ENCODE results near the gene DSC2.

Gene DSC2

GRCh38 chr18:31098878-31099277 is 3.3 kb downstream of the DSC2 start:
- DNase-seq (ENCODE audit: low read depth, low spot score): no peak

- DNase-seq (ENCODE audit: low read depth, low spot score): no peak
These were observed 4.6 kb downstream of the DSC2 start for GRCh38 chr18:31097666-31098065.

- DNase-seq (ENCODE audit: low read depth, low spot score): no peak
These were observed 8.3 kb downstream of the DSC2 start for GRCh38 chr18:31093880-31094279.

- no peak for DNase-seq (ENCODE audit: low read depth, low spot score)
These were observed 8.9 kb downstream of the DSC2 start for GRCh38 chr18:31093294-31093693.

GRCh38 chr18:31091350-31091749 is 10.9 kb downstream of the DSC2 start:
- DNase-seq (ENCODE audit: low read depth, low spot score): no peak

- no peak for DNase-seq (ENCODE audit: low read depth, low spot score)
These were observed 13.7 kb downstream of the DSC2 start for GRCh38 chr18:31088532-31088931.

- no peak for DNase-seq (ENCODE audit: low read depth, low spot score)
These were observed 22.2 kb downstream of the DSC2 start for GRCh38 chr18:31079973-31080372.

- DNase-seq (ENCODE audit: low read depth, low spot score): no peak
These were observed 24.3 kb downstream of the DSC2 start for GRCh38 chr18:31077878-31078277.

GRCh38 chr18:31072175-31072574 is 30.0 kb downstream of the DSC2 start:
- DNase-seq (ENCODE audit: low read depth, low spot score): no peak

- DNase-seq (ENCODE audit: low read depth, low spot score): no peak
These were observed 32.0 kb downstream of the DSC2 start for GRCh38 chr18:31070206-31070605.

- DNase-seq (ENCODE audit: low read depth, low spot score): no peak
These were observed 36.0 kb downstream of the DSC2 start for GRCh38 chr18:31066266-31066665.

GRCh38 chr18:31065036-31065773 is 37.0 kb downstream of the DSC2 start:
- no peak for DNase-seq (ENCODE audit: low read depth, low spot score)

- DNase-seq (ENCODE audit: low read depth, low spot score): no peak
These were observed 38.1 kb downstream of the DSC2 start for GRCh38 chr18:31064130-31064529.

- no peak for DNase-seq (ENCODE audit: low read depth, low spot score)
These were observed 40.3 kb downstream of the DSC2 start for GRCh38 chr18:31061945-31062344.

- no peak for DNase-seq (ENCODE audit: low read depth, low spot score)
These were observed 43.3 kb downstream of the DSC2 start for GRCh38 chr18:31058897-31059296.

GRCh38 chr18:31057917-31058316 is 44.3 kb downstream of the DSC2 start:
- no peak for DNase-seq (ENCODE audit: low read depth, low spot score)

- no peak for DNase-seq (ENCODE audit: low read depth, low spot score)
These were observed 45.2 kb downstream of the DSC2 start for GRCh38 chr18:31057051-31057450.

- no peak for DNase-seq (ENCODE audit: low read depth, low spot score)
These were observed 45.9 kb downstream of the DSC2 start for GRCh38 chr18:31056296-31056695.

GRCh38 chr18:31050635-31051034 is 51.6 kb downstream of the DSC2 start:
- no peak for DNase-seq (ENCODE audit: low read depth, low spot score)

- DNase-seq (ENCODE audit: low read depth, low spot score): no peak
These were observed 53.0 kb downstream of the DSC2 start for GRCh38 chr18:31049189-31049588.

GRCh38 chr18:31048216-31048615 is 54.0 kb downstream of the DSC2 start:
- DNase-seq (ENCODE audit: low read depth, low spot score): no peak

GRCh38 chr18:31046916-31047315 is 55.3 kb downstream of the DSC2 start:
- DNase-seq (ENCODE audit: low read depth, low spot score): no peak

GRCh38 chr18:31045599-31045998 is 56.6 kb downstream of the DSC2 start:
- DNase-seq (ENCODE audit: low read depth, low spot score): no peak

- no peak for DNase-seq (ENCODE audit: low read depth, low spot score)
These were observed 57.3 kb downstream of the DSC2 start for GRCh38 chr18:31044926-31045325.
